Loucy (cell line): ENCODE measurements around the gene C1QTNF9B.

ENCODE experiments used
- H2AFZ ChIP-seq: fragments of 200-600 bp; sonication (generic); 2 replicates; pipeline ENCODE4 v1.6.0; 2016; ENCODE audit warnings: antibody characterized with exemption, mild to moderate bottlenecking, low read length, moderate library complexity
- H3F3A ChIP-seq: fragments of 200-600 bp; 2 replicates; pipeline ENCODE4 v1.6.0; 2016; ENCODE audit warnings: antibody characterized with exemption, low read depth, mild to moderate bottlenecking
- H3K27me3 ChIP-seq: fragments of 200-600 bp; sonication (generic); 2 replicates; pipeline ENCODE4 v1.6.1; 2014; ENCODE audit warnings: low read length, mild to moderate bottlenecking; ENCODE audit not compliant: insufficient read depth, poor library complexity, severe bottlenecking
- H3K36me3 ChIP-seq: fragments of 200-600 bp; sonication (generic); 2 replicates; pipeline ENCODE4 v1.6.1; 2016; ENCODE audit warnings: low read length; ENCODE audit not compliant: insufficient read depth
- H3K4me1 ChIP-seq: fragments of 200-600 bp; sonication (generic); 2 replicates; pipeline ENCODE4 v1.5.1; 2014; ENCODE audit warnings: low read length, mild to moderate bottlenecking; ENCODE audit not compliant: insufficient read depth, poor library complexity, severe bottlenecking
- H3K4me2 ChIP-seq: fragments of 200-600 bp; sonication (generic); 2 replicates; pipeline ENCODE4 v1.6.0; 2014; ENCODE audit warnings: antibody characterized with exemption, low read length, low read depth, mild to moderate bottlenecking; ENCODE audit not compliant: poor library complexity, severe bottlenecking
- H3K4me3 ChIP-seq: fragments of 200-600 bp; sonication (generic); 2 replicates; pipeline ENCODE4 v1.5.1; 2014; ENCODE audit warnings: low read length, mild to moderate bottlenecking, mixed read lengths; ENCODE audit not compliant: poor library complexity, severe bottlenecking
- H3K79me2 ChIP-seq: fragments of 200-600 bp; sonication (generic); 2 replicates; pipeline ENCODE4 v1.6.1; 2014; ENCODE audit warnings: low read length; ENCODE audit not compliant: insufficient read depth
- H3K9ac ChIP-seq: fragments of 200-600 bp; sonication (generic); 2 replicates; pipeline ENCODE4 v1.6.0; 2014; ENCODE audit warnings: mild to moderate bottlenecking, low read depth, low read length, moderate library complexity; ENCODE audit not compliant: poor library complexity, severe bottlenecking
- H3K9me2 ChIP-seq: fragments of 200-600 bp; sonication (generic); replicated peaks from 2 replicates; pipeline ENCODE4 v1.6.1; 2016; ENCODE audit warnings: low read depth, low read length, mixed read lengths
- H3K9me3 ChIP-seq: fragments of 200-600 bp; sonication (generic); 2 replicates; pipeline ENCODE4 v1.6.1; 2014; ENCODE audit warnings: mild to moderate bottlenecking, antibody characterized with exemption, low read length, low read depth; ENCODE audit not compliant: insufficient read depth
- H4K20me1 ChIP-seq: fragments of 200-600 bp; sonication (generic); 2 replicates; pipeline ENCODE4 v1.6.0; 2014; ENCODE audit warnings: antibody characterized with exemption, low read length, mild to moderate bottlenecking; ENCODE audit not compliant: insufficient read depth, poor library complexity, severe bottlenecking
- EZH2phosphoT487 ChIP-seq: fragments of 200-600 bp; IDR thresholded peaks from 2 replicates; pipeline ENCODE4 v1.6.1; 2018; ENCODE audit warnings: antibody characterized with exemption, mild to moderate bottlenecking, moderate library complexity, borderline replicate concordance
- TF ChIP-seq, protein P1 (sequence below): fragments of 200-600 bp; sonication (generic); conservative IDR thresholded peaks from 2 replicates; pipeline ENCODE4 v1.5.1; 2014; ENCODE audit warnings: mild to moderate bottlenecking, antibody characterized with exemption, low read length

The C1QTNF9B gene

DNA sequence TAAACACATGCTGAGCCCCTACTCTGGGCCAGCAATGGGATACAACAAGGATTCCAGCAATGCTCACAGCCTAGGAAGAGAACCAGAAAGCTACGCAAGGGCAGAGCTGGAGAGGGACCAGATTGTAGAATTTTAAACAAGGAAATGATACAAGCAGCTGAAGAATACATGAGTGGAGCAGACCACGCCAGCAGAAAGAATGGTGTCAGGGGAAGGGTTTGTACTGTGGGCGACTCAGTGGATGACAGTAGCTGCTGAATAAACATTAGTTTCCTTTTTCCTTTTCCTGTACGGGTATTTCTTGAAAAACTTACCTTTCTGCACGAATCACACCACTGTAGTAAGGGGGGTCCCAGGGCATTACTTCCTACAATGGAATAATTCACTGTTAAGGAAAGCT lies 38.8 kb downstream of the C1QTNF9B start:
- H3K9me2 ChIP-seq, result no peaks in the 10 kb centered on the region
- H3K36me3 ChIP-seq, result no peaks in the 10 kb centered on the region
- H3K9me3 ChIP-seq, result no peaks in the 10 kb centered on the region
- H3K9ac ChIP-seq, result no peak overlapping the region
- no peak overlapping the region for H2AFZ ChIP-seq
- no peaks in the 10 kb centered on the region for H3K79me2 ChIP-seq
- H3K4me2 ChIP-seq, result no peak overlapping the region
- no peak overlapping the region for H3K4me3 ChIP-seq
- TF ChIP-seq, protein P1, sequence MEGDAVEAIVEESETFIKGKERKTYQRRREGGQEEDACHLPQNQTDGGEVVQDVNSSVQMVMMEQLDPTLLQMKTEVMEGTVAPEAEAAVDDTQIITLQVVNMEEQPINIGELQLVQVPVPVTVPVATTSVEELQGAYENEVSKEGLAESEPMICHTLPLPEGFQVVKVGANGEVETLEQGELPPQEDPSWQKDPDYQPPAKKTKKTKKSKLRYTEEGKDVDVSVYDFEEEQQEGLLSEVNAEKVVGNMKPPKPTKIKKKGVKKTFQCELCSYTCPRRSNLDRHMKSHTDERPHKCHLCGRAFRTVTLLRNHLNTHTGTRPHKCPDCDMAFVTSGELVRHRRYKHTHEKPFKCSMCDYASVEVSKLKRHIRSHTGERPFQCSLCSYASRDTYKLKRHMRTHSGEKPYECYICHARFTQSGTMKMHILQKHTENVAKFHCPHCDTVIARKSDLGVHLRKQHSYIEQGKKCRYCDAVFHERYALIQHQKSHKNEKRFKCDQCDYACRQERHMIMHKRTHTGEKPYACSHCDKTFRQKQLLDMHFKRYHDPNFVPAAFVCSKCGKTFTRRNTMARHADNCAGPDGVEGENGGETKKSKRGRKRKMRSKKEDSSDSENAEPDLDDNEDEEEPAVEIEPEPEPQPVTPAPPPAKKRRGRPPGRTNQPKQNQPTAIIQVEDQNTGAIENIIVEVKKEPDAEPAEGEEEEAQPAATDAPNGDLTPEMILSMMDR, result no peak
- TF ChIP-seq EZH2phosphoT487, result no peak
- no peaks in the 10 kb centered on the region for H4K20me1 ChIP-seq
- H3F3A ChIP-seq, result no peaks in the 10 kb centered on the region
- peaks cover 11% of the 10 kb centered on the region for H3K4me1 ChIP-seq
- H3K27me3 ChIP-seq, result no peaks in the 10 kb centered on the region

DNA sequence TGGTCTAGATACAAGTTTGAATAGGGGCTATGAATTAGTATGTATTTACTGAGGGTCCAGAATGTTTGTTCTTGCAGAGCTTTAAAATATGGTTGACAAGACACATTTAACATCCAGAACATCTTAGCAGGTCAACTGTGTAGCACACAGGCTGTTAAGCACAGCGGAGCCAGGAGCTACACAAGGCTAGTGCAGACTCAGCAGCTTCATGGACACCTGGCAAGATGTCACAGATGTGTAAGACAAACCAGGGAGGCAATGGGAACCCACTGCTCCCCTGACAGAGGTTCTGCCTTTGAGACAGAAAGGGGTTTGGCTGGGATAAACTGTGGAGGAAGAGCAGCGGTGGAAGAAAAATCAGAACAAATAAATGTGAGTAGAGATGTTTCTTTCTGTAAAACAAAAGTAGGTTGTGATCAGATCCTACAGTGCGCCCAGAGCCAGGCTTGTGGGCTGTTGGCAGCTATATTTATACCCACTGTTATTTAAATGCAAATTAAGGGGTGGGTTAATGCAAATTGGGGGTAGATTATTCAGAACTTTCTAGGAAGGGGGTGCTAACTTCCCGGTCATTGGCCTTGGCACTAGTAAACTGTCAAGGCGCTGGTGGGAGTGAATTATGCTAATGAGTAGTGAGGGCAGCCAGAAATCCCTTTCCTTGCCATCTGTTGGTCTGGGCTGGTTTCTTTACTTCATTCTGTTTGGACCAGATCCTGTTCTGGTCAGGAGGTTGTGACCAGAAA lies 41.1 kb downstream of the C1QTNF9B start:
- peaks cover 11% of the 10 kb centered on the region for H3K4me1 ChIP-seq
- no peaks in the 10 kb centered on the region for H3K36me3 ChIP-seq
- no peaks in the 10 kb centered on the region for H3K9me2 ChIP-seq
- no peak overlapping the region for H2AFZ ChIP-seq
- TF ChIP-seq EZH2phosphoT487, result no peak
- TF ChIP-seq, protein P1, result no peak
- no peak overlapping the region for H3K9ac ChIP-seq
- H3K27me3 ChIP-seq, result no peaks in the 10 kb centered on the region
- H3K4me2 ChIP-seq, result no peak overlapping the region
- H3K9me3 ChIP-seq, result no peaks in the 10 kb centered on the region
- no peak overlapping the region for H3K4me3 ChIP-seq
- no peaks in the 10 kb centered on the region for H4K20me1 ChIP-seq
- no peaks in the 10 kb centered on the region for H3K79me2 ChIP-seq
- H3F3A ChIP-seq, result no peaks in the 10 kb centered on the region

DNA sequence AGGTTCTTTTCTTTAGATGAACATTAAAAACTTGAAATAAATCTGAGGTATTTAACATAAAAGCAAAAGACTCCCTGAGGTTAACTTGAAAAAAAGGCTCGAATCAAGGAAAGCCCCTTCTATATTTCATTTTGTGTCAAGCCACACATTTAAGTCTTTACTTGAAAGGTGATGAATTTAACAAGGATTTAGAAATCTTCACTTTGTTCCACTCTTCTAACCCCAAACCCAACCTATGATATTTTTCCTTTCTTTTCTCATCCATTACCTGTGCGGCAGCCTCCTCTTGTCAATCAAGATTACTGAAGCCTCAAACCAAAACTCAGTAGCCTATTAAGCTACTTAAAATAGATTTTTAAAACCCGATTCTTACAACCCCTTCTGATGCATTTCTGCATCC lies 41.9 kb downstream of the C1QTNF9B start:
- Histone ChIP-seq H2AFZ (no peak overlapping the region), H3K9me2 (no peaks in the 10 kb centered on the region), H4K20me1 (no peaks in the 10 kb centered on the region), H3K9me3 (no peaks in the 10 kb centered on the region), H3K27me3 (no peaks in the 10 kb centered on the region), H3K4me2 (no peak overlapping the region), H3K4me1 (peaks cover 17% of the 10 kb centered on the region), H3F3A (no peaks in the 10 kb centered on the region), H3K4me3 (no peak overlapping the region), H3K9ac (no peak overlapping the region), H3K36me3 (no peaks in the 10 kb centered on the region), H3K79me2 (no peaks in the 10 kb centered on the region)
- no peak for TF ChIP-seq EZH2phosphoT487
- TF ChIP-seq, protein P1, result no peak
